A549 (cell line): ENCODE measurements around the gene PMFBP1. TPM values are rescaled to one million over a fixed set of nuclear protein-coding genes. Genes with fewer than 3 reads are reported as not detected.

Experiments
- ATAC-seq, 2 experiments: fragments of 200-7000 bp in 1 of 2; fragments of >200 bp in 1 of 2; cut with Nextera tagmentation in 1 of 2; cut with Tn5 transposase in 1 of 2; 3 replicates each; pipeline versions ENCODE4 v1.8.0 to v1.9.1; 2018 to 2020; ENCODE audit warnings: mild to moderate bottlenecking in 1 of 2, moderate library complexity in 1 of 2
- CTCF ChIA-PET: fragments of 300-600 bp; sonication (Branson Sonifier 250); formaldehyde crosslinking; extraction: SDS; loops from one replicate; lab custom pipeline; 2021; ENCODE audit warnings: antibody characterized with exemption, inconsistent platforms; lab: Yijun Ruan, JAX
- POLR2A ChIA-PET: fragments of 350-600 bp; formaldehyde crosslinking; extraction: SDS; loops from one replicate; lab custom pipeline; 2021; ENCODE audit warnings: antibody characterized with exemption, inconsistent platforms; lab: Yijun Ruan, JAX
- DNase-seq, 2 experiments: peaks; one replicate each; pipeline versions ENCODE4 v3.0.0 to v3.0.0-alpha.2; 2011 to 2016; ENCODE audit warnings: low read depth in 1 of 2, low spot score in 1 of 2
- FAIRE-seq: peaks from 2 replicates; lab custom pipeline; 2011; peaks lifted over from hg19 to GRCh38; lab: Jason Lieb, UNC
- H3K27ac ChIP-seq, 2 experiments: fragments of >200 bp; sonication (Bioruptor Twin); formaldehyde crosslinking; 3 replicates each; pipeline ENCODE4 v1.5.1; 2016 to 2017
- H3K4me1 ChIP-seq: fragments of >200 bp; sonication (Bioruptor Twin); formaldehyde crosslinking; 3 replicates; pipeline ENCODE4 v1.6.1; 2016
- H3K4me2 ChIP-seq: fragments of >200 bp; sonication (Bioruptor Twin); formaldehyde crosslinking; 3 replicates; pipeline ENCODE4 v1.6.1; 2016
- H3K4me3 ChIP-seq: fragments of >200 bp; sonication (Bioruptor Twin); formaldehyde crosslinking; 3 replicates; pipeline ENCODE4 v1.5.1; 2016
- H3K9me3 ChIP-seq: fragments of >200 bp; sonication (Bioruptor Twin); formaldehyde crosslinking; 3 replicates; pipeline ENCODE4 v1.6.1; 2016
- CEBPB ChIP-seq, 2 experiments: fragments of >200 bp in 1 of 2; sonication (Bioruptor Twin) in 1 of 2; formaldehyde crosslinking in 1 of 2; IDR thresholded peaks; 2 replicates each; pipeline ENCODE4 v1.6.1; 2012 to 2016
- FOXS1 ChIP-seq: fragments of 250-450 bp; sonication (Bioruptor Pico); IDR thresholded peaks from 2 replicates; pipeline ENCODE4 v1.5.0; 2020; ENCODE audit warnings: mild to moderate bottlenecking, moderate library complexity
- JUNB ChIP-seq: fragments of >200 bp; sonication (Bioruptor Twin); formaldehyde crosslinking; IDR thresholded peaks from 2 replicates; pipeline ENCODE4 v1.6.1; 2016
- MAFK ChIP-seq: fragments of 450-650 bp; IDR thresholded peaks from 2 replicates; pipeline ENCODE4 v1.6.1; 2014; ENCODE audit not compliant: partially characterized antibody
- MAZ ChIP-seq: fragments of 150-350 bp; IDR thresholded peaks from 2 replicates; pipeline ENCODE4 v1.6.1; 2014; ENCODE audit warnings: antibody characterized with exemption, low read depth, low read length, borderline replicate concordance
- NR3C1 ChIP-seq: fragments of >200 bp; sonication (Bioruptor Twin); formaldehyde crosslinking; IDR thresholded peaks from 3 replicates; pipeline ENCODE4 v1.6.1; 2017
- PHF8 ChIP-seq: fragments of 200-600 bp; sonication (generic); IDR thresholded peaks from 2 replicates; pipeline ENCODE4 v1.6.1; 2016; ENCODE audit warnings: low read depth, mild to moderate bottlenecking, antibody characterized with exemption, moderate library complexity, borderline replicate concordance
- TP53 ChIP-seq: fragments of 250-450 bp; sonication (Bioruptor Pico); IDR thresholded peaks from 2 replicates; pipeline ENCODE4 v1.5.0; 2021; ENCODE audit warnings: mild to moderate bottlenecking, moderate library complexity
- ZC3H11A ChIP-seq: fragments of 450-650 bp; IDR thresholded peaks from 2 replicates; pipeline ENCODE4 v1.6.1; 2014; ENCODE audit warnings: antibody characterized with exemption, mild to moderate bottlenecking
- WGBS: methylation state at CpG from one replicate; pipeline ENCODE4 v1.1.6; 2017; ENCODE audit errors: missing lambda C conversion rate; 5-methylcytosine and 5-hydroxymethylcytosine counted together
- polyA minus RNA-seq: library from RNA; depleted of rRNA, polyadenylated mRNA; stranded (reverse); fragments of >200 nt; gene quantifications from 2 replicates; pipeline ENCODE4 v1.2.3, GENCODE V29; 2011; rRNA and poly(A)+ RNA removed
- polyA plus RNA-seq, 4 experiments: library from polyadenylated mRNA; depleted of rRNA in 3 of 4; stranded (reverse); fragments of >200 nt; fragmentation: RNase III in 1 of 4; extraction: RNeasy Plus Mini Kit Qiagen cat#74134 plus additional on column Dnase treatment in 1 of 4; gene quantifications; 2 replicates in 3 of 4; 3 replicates in 1 of 4; pipeline ENCODE4 v1.2.3, GENCODE V29; 2011 to 2017
- TF ChIP-seq, protein P1 (sequence below): fragments of 450-650 bp; IDR thresholded peaks from 2 replicates; pipeline ENCODE4 v1.6.1; 2014; ENCODE audit warnings: antibody characterized with exemption
- TF ChIP-seq, protein P2 (sequence below): fragments of 250-450 bp; sonication (Bioruptor Pico); IDR thresholded peaks from 2 replicates; pipeline ENCODE4 v1.5.0; 2020; ENCODE audit warnings: low read depth, mild to moderate bottlenecking, moderate library complexity
- TF ChIP-seq, protein P3 (sequence below): fragments of 200-600 bp; sonication (generic); IDR thresholded peaks from 2 replicates; pipeline ENCODE4 v1.6.1; 2016; ENCODE audit warnings: antibody characterized with exemption, mild to moderate bottlenecking, moderate library complexity

Gene PMFBP1, protein sequence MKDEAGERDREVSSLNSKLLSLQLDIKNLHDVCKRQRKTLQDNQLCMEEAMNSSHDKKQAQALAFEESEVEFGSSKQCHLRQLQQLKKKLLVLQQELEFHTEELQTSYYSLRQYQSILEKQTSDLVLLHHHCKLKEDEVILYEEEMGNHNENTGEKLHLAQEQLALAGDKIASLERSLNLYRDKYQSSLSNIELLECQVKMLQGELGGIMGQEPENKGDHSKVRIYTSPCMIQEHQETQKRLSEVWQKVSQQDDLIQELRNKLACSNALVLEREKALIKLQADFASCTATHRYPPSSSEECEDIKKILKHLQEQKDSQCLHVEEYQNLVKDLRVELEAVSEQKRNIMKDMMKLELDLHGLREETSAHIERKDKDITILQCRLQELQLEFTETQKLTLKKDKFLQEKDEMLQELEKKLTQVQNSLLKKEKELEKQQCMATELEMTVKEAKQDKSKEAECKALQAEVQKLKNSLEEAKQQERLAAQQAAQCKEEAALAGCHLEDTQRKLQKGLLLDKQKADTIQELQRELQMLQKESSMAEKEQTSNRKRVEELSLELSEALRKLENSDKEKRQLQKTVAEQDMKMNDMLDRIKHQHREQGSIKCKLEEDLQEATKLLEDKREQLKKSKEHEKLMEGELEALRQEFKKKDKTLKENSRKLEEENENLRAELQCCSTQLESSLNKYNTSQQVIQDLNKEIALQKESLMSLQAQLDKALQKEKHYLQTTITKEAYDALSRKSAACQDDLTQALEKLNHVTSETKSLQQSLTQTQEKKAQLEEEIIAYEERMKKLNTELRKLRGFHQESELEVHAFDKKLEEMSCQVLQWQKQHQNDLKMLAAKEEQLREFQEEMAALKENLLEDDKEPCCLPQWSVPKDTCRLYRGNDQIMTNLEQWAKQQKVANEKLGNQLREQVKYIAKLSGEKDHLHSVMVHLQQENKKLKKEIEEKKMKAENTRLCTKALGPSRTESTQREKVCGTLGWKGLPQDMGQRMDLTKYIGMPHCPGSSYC
- polyA plus RNA-seq (2011; rRNA removed) (0.22 and 0.37 TPM in 2 replicates), polyA plus RNA-seq (2017; fragmentation: RNase III; extraction: RNeasy Plus Mini Kit Qiagen cat#74134 plus additional on column Dnase treatment) (0.05 to 0.20 TPM (median 0.16 TPM) in 3 replicates), polyA minus RNA-seq (0.58 and 0.97 TPM in 2 replicates)
- polyA plus RNA-seq (2012; cell fraction: cytosol; rRNA removed): 0.03 and 0.06 TPM in 2 replicates
- polyA plus RNA-seq (2012; cell fraction: nucleus; rRNA removed): 0.11 and 0.31 TPM in 2 replicates

DNA sequence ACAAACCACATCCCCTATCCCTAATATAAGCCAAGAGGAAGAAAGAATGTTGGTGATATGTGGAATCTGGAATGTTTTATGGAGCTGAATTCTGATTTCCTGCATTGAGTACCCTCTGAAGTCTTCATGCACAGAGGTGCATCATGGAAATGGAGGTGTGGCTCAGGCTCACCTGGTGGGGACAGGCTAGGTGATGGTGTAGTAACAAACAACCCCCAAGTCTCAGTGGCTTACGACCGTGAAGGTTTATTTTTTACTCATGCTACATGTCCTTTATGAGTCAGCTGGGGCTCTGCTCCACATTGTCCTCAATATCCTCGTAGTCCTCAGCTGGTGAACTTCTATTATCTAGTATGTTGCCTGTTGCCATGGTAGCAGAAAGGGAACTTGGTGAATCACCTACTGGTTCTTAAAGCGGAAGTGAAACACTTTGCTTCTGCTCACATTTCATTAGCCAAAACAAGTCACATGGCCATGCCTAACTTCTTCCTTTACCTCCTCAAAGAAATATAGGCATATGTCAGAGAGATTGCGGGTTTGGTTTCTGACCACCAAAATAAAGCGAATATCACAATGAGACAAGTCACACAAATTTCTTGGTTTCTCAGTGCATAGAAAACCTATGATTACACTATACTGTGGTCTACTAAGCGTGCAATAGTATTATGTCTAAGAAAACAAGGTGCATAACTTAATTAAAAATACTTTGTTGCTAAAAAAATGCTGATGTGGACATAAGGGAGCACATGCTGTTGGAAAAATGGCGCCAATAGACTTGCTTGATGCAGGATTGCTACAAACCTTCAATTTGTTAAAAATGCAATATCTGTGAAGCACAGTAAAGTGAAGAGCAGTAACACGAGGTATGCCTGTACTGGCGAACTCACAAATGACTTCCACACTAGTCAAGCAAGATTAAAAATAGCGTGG lies at the start of gene PMFBP1:
Gene PMFBP1, minus strand, starts transcription at position 51 of the 930 bp plus-strand sequence. CDS start 947 bp downstream, outside the sequence.
- TF ChIP-seq, protein P1, sequence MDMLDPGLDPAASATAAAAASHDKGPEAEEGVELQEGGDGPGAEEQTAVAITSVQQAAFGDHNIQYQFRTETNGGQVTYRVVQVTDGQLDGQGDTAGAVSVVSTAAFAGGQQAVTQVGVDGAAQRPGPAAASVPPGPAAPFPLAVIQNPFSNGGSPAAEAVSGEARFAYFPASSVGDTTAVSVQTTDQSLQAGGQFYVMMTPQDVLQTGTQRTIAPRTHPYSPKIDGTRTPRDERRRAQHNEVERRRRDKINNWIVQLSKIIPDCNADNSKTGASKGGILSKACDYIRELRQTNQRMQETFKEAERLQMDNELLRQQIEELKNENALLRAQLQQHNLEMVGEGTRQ: peak; percentile 44; the same call in 1 of the 2 replicates
- TF ChIP-seq MAFK (peak; percentile 79), FOXS1 (no peak)
- TF ChIP-seq, protein P2, sequence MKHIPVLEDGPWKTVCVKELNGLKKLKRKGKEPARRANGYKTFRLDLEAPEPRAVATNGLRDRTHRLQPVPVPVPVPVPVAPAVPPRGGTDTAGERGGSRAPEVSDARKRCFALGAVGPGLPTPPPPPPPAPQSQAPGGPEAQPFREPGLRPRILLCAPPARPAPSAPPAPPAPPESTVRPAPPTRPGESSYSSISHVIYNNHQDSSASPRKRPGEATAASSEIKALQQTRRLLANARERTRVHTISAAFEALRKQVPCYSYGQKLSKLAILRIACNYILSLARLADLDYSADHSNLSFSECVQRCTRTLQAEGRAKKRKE (CRISPR knock-in tag): no peak
- no peak for FAIRE-seq
- Histone ChIP-seq H3K4me2 (no peak within 1 kb of the TSS), H3K9me3 (peaks cover 10% of the 10 kb centered on the region; the same call in 2 of the 3 replicates), H3K27ac (no peak within 1 kb of the TSS), H3K4me3 (no peak within 1 kb of the TSS), H3K4me1 (no peaks in the 10 kb centered on the region)
- ATAC-seq: peak; percentile 60 to 64; a peak in 4 of 6 replicates
- peak; percentile 3 to 67 for DNase-seq
- 30% methylated on average over 11 of the region's 11 CpGs for WGBS
- POLR2A ChIA-PET: no interaction called here
- CTCF ChIA-PET: interaction anchor here (1.0 kb wide), 1 partner anchor 10 kb away, joined by 3 read pairs; no protein-coding TSS in a partner anchor

DNA sequence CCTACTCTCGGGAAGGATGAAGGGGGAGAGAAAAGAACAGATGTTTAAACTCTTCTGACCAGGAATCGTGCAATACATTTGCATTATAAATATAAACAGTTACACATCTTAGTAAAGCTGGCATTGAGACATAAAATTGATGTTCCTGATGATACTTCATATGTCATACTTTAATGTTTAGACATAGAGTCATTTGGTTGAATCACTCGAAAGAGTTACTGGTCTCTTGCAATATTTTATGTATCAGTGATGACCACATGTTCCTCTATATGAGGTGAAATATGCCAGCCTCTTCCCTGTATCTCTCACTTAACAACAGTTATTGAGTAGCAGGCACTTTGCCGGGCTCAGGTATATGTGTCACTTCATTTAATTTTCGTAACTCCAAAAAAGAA lies 49.7 kb upstream of the PMFBP1 start:
- no peak for DNase-seq
- H3K9me3 ChIP-seq: no peaks in the 10 kb centered on the region
- H3K4me2 ChIP-seq: no peak overlapping the region
- no peak for ATAC-seq
- H3K27ac ChIP-seq: no peak overlapping the region
- no peaks in the 10 kb centered on the region for H3K4me1 ChIP-seq
- POLR2A ChIA-PET: no interaction called here
- H3K4me3 ChIP-seq: no peak overlapping the region
- 42% methylated on average over 5 of the region's 5 CpGs for WGBS
- CTCF ChIA-PET: interaction anchor here (0.7 kb wide), 2 partner anchors 14 to 97 kb away, joined by 3 read pairs; no protein-coding TSS in a partner anchor
- FAIRE-seq: no peak
- TF ChIP-seq NR3C1 (no peak), JUNB (no peak), TP53 (CRISPR knock-in tag) (no peak), PHF8 (no peak), MAZ (no peak), CEBPB (IDR thresholded peaks at IDR 0.05) (no peak), FOXS1 (no peak), ZC3H11A (no peak)
- TF ChIP-seq, protein P3, sequence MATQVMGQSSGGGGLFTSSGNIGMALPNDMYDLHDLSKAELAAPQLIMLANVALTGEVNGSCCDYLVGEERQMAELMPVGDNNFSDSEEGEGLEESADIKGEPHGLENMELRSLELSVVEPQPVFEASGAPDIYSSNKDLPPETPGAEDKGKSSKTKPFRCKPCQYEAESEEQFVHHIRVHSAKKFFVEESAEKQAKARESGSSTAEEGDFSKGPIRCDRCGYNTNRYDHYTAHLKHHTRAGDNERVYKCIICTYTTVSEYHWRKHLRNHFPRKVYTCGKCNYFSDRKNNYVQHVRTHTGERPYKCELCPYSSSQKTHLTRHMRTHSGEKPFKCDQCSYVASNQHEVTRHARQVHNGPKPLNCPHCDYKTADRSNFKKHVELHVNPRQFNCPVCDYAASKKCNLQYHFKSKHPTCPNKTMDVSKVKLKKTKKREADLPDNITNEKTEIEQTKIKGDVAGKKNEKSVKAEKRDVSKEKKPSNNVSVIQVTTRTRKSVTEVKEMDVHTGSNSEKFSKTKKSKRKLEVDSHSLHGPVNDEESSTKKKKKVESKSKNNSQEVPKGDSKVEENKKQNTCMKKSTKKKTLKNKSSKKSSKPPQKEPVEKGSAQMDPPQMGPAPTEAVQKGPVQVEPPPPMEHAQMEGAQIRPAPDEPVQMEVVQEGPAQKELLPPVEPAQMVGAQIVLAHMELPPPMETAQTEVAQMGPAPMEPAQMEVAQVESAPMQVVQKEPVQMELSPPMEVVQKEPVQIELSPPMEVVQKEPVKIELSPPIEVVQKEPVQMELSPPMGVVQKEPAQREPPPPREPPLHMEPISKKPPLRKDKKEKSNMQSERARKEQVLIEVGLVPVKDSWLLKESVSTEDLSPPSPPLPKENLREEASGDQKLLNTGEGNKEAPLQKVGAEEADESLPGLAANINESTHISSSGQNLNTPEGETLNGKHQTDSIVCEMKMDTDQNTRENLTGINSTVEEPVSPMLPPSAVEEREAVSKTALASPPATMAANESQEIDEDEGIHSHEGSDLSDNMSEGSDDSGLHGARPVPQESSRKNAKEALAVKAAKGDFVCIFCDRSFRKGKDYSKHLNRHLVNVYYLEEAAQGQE: no peak
- TF ChIP-seq, all 56 proteins: peak for 0
